Measurements from ENCODE around the gene TRAF3.
"Not testable (repeated sequence)": the region's sequence is repeated elsewhere in the genome, so short reads cannot be mapped to it uniquely, and the experiment has no call there.

Gene TRAF3

GRCh38 chr14:102892651-102893050 is 115.4 kb downstream of the TRAF3 start:
- no peak for DNase-seq (ENCODE audit: low read depth)

- DNase-seq (ENCODE audit: low read depth) = peak; percentile 77
These were observed 116.2 kb downstream of the TRAF3 start for GRCh38 chr14:102893452-102893851.

- not testable (repeated sequence) for DNase-seq (ENCODE audit: low read depth)
These were observed 119.5 kb downstream of the TRAF3 start for GRCh38 chr14:102896735-102897134.

- no peak for DNase-seq (ENCODE audit: low read depth)
These were observed 120.2 kb downstream of the TRAF3 start for GRCh38 chr14:102897299-102898027.

- DNase-seq (ENCODE audit: low read depth) = no peak
These were observed 121.0 kb downstream of the TRAF3 start for GRCh38 chr14:102898298-102898697.

- DNase-seq (ENCODE audit: low read depth) = no peak
These were observed 121.7 kb downstream of the TRAF3 start for GRCh38 chr14:102898776-102899515.

- DNase-seq (ENCODE audit: low read depth) = no peak
These were observed 122.3 kb downstream of the TRAF3 start for GRCh38 chr14:102899516-102899900.

GRCh38 chr14:102900631-102901571 is 123.7 kb downstream of the TRAF3 start:
- no peak for DNase-seq (ENCODE audit: low read depth)

- DNase-seq (ENCODE audit: low read depth) = no peak
These were observed 124.4 kb downstream of the TRAF3 start for GRCh38 chr14:102901633-102902032.

- DNase-seq (ENCODE audit: low read depth) = no peak
These were observed 124.8 kb downstream of the TRAF3 start for GRCh38 chr14:102902086-102902485.

- no peak for DNase-seq (ENCODE audit: low read depth)
These were observed 125.4 kb downstream of the TRAF3 start for GRCh38 chr14:102902523-102903247.

GRCh38 chr14:102903248-102903888 is 126.1 kb downstream of the TRAF3 start:
- DNase-seq (ENCODE audit: low read depth) = no peak

- DNase-seq (ENCODE audit: low read depth) = no peak
These were observed 126.8 kb downstream of the TRAF3 start for GRCh38 chr14:102903889-102904512.

GRCh38 chr14:102905116-102906108 is 128.2 kb downstream of the TRAF3 start:
- no peak for DNase-seq (ENCODE audit: low read depth)

GRCh38 chr14:102906616-102907302 is 129.5 kb downstream of the TRAF3 start:
- no peak for DNase-seq (ENCODE audit: low read depth)

- no peak for DNase-seq (ENCODE audit: low read depth)
These were observed 130.1 kb downstream of the TRAF3 start for GRCh38 chr14:102907303-102907844.

- no peak for DNase-seq (ENCODE audit: low read depth)
These were observed 130.9 kb downstream of the TRAF3 start for GRCh38 chr14:102907980-102908730.

Measured in non-pigmented ciliary epithelial cell (primary cell).